Thymus (tissue), 11 donors: ENCODE results near the gene CALU. TPM values are rescaled to one million over a fixed set of nuclear protein-coding genes. Genes with fewer than 3 reads are reported as not detected.

Source experiments
- DNase-seq, 9 donors: peaks; one replicate each; pipeline ENCODE4 v3.0.0-alpha.2; 2013; ENCODE audit warnings: low spot score in 9 of 9, low read depth in 6 of 9, missing footprints in 1 of 9
- H3K27ac ChIP-seq, 2 donors: one replicate each; pipeline ENCODE4 v1.5.1; 2013; ENCODE audit warnings: control low read depth in 1 of 2, low read depth in 1 of 2, low read length in 1 of 2, mild to moderate bottlenecking in 1 of 2, moderate library complexity in 1 of 2
- H3K27me3 ChIP-seq, 2 donors: one replicate each; pipeline ENCODE4 v1.5.1; 2013; ENCODE audit warnings: low read length in 1 of 2; ENCODE audit not compliant: control insufficient read depth in 2 of 2, insufficient read depth in 1 of 2
- H3K36me3 ChIP-seq, 2 donors: one replicate each; pipeline ENCODE4 v1.5.1; 2013; ENCODE audit warnings: low read length in 1 of 2, mild to moderate bottlenecking in 1 of 2, moderate library complexity in 1 of 2; ENCODE audit not compliant: control insufficient read depth in 2 of 2, insufficient read depth in 2 of 2
- H3K4me1 ChIP-seq, 2 donors: one replicate each; pipeline ENCODE4 v1.5.1; 2013; ENCODE audit warnings: low read length in 2 of 2; ENCODE audit not compliant: control insufficient read depth in 2 of 2, insufficient read depth in 2 of 2
- H3K4me3 ChIP-seq, 2 donors: one replicate each; pipeline ENCODE4 v1.5.1; 2013; ENCODE audit warnings: low read length in 2 of 2, control low read depth in 1 of 2, mild to moderate bottlenecking in 1 of 2
- H3K9me3 ChIP-seq, 2 donors: one replicate each; pipeline ENCODE4 v1.5.1; 2013; ENCODE audit warnings: low read length in 1 of 2, mild to moderate bottlenecking in 1 of 2; ENCODE audit not compliant: control insufficient read depth in 2 of 2, insufficient read depth in 1 of 2
- WGBS: extraction: QIAGEN DNeasy Blood & Tissue Kit; methylation state at CpG from one replicate; pipeline ENCODE4 v1.1.7; 2013; 5-methylcytosine and 5-hydroxymethylcytosine counted together
- polyA plus RNA-seq: library from polyadenylated mRNA; stranded (reverse); fragments of 200-250 nt; gene quantifications from one replicate; pipeline ENCODE4 v1.2.3, GENCODE V29; 2013
- total RNA-seq: library from RNA; stranded (reverse); fragments of 120-200 nt; gene quantifications from one replicate; pipeline ENCODE4 v1.2.4, GENCODE V29; 2013
- donor health status: healthy.

Gene CALU
- total and polyA plus RNA-seq, 2 donors = 22.2 to 44.4 TPM

- Histone ChIP-seq H3K4me3 (no peak overlapping the region), H3K27me3 (no peaks in the 10 kb centered on the region), H3K9me3 (no peaks in the 10 kb centered on the region), H3K36me3 (peaks cover 33 to 41% of the 10 kb centered on the region in 2 donors), H3K4me1 (no peaks in the 10 kb centered on the region), H3K27ac (no peak overlapping the region)
- WGBS = 94% methylated on average over 13 of the region's 13 CpGs
- no peak for DNase-seq
Observed at GRCh38 chr7:128774029-128774689, 35.0 kb downstream of the CALU start.

DNA sequence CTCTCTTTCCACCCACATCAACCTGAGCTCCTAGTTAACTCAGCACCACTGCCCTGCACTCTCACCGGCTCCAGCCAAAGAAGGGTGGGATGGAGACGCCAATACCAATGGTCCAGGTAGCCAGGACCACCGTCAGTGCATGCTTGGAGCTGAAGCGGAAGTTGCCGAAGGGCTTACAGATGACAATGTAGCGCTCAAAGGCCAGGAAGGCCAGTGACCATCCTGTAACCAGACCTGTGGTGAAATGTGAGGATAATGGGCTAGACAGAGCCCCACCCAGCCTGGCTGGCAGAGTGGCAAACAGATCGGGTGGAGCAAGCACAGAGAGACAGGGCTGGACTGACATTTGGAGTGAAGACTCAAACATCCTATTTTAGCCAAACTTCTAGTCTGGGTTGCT lies 35.8 kb downstream of the CALU start:
- no peaks in the 10 kb centered on the region for H3K4me1 ChIP-seq
- 97% methylated on average over 7 of the region's 7 CpGs for WGBS
- no peak for DNase-seq
- H3K27ac ChIP-seq = no peak overlapping the region
- H3K36me3 ChIP-seq = peaks cover 32 to 34% of the 10 kb centered on the region in 2 donors
- H3K4me3 ChIP-seq = no peak overlapping the region
- H3K9me3 ChIP-seq = no peaks in the 10 kb centered on the region
- no peaks in the 10 kb centered on the region for H3K27me3 ChIP-seq

- H3K4me1 ChIP-seq = no peaks in the 10 kb centered on the region
- H3K36me3 ChIP-seq = peaks cover 24 to 27% of the 10 kb centered on the region in 2 donors
- H3K27me3 ChIP-seq = no peaks in the 10 kb centered on the region
- no peaks in the 10 kb centered on the region for H3K9me3 ChIP-seq
- WGBS = 97% methylated on average over 4 of the region's 4 CpGs
- no peak within 1 kb of the TSS for H3K4me3 ChIP-seq
- no peak within 1 kb of the TSS for H3K27ac ChIP-seq
- no peak for DNase-seq
Observed at GRCh38 chr7:128775744-128776474, 36.8 kb downstream of the CALU start, which contains the start of gene OPN1SW. OPN1SW (minus strand) TSS chr7:128775794; CDS start chr7:128775781, 13 bp downstream.

DNA sequence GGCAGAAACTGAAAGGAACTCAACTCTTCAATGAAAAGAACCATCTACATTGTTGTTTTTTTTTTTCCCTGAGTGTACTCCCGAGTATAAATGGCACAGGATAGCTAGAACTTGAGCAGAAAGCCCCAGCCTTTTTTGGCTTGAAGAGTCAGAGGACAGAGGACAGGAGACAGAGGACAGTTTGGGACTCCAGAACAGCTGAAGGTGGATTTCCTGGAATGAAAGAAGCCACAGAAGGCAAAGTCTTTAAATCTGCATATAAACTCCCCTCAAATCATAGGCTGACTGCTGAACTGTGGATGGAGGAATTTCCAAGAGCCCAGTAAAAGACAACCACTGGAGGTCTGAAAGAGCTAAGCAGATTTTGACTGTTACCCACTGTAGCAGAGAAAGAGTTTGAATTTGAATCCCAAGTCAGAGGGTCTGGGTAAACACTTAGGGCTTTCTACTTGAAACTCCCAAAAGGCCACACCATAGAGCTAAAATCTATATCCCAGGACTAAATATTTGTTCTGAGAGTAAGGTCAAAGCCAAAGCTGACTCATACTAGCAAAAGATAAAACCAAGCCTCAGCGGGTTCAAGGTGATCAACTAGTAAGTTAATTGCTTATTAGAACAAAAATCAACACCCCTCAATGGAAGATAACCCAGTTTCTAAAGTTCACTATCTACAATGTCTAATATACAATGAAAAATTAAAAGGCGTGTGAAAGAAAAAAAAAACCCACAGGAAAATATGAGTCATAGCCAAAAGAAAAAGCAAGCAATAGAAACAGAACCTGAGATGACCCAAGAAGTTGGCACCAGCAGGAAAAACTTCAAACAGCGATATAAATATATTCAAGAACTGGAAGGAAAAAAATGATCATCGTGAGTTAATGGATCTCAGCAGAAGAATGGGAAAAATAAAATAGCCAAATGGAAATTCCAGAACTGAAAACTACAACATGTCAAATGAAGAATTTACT lies 38.3 kb downstream of the CALU start:
- 94% methylated on average over 5 of the region's 5 CpGs for WGBS
- no peak overlapping the region for H3K27ac ChIP-seq
- H3K4me3 ChIP-seq = no peak overlapping the region
- no peaks in the 10 kb centered on the region for H3K9me3 ChIP-seq
- DNase-seq = no peak
- no peaks in the 10 kb centered on the region for H3K27me3 ChIP-seq
- H3K36me3 ChIP-seq = peaks cover 12 to 21% of the 10 kb centered on the region in 2 donors
- no peaks in the 10 kb centered on the region for H3K4me1 ChIP-seq

DNA sequence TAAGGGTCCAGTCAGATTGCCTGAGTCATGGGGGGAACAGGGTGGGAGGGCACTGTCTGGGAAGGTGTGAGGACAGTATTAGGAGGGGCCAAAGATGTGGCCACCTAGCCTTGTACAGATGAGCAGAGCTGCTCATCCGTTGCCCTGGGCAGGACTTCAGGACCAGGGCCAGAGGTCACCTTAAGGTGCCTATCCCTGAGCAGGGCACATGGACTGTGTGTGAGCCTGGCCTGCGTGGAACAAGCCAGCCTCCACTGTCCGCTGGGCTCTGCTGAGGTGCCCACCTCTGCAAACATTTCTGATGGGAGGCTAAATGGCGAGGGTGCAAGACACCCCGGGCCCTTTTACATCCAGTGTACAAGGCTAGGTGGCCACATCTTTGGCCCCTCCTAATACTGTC lies 39.8 kb downstream of the CALU start:
- H3K27ac ChIP-seq = no peak overlapping the region
- no peaks in the 10 kb centered on the region for H3K27me3 ChIP-seq
- H3K9me3 ChIP-seq = no peaks in the 10 kb centered on the region
- WGBS = 99% methylated on average over 5 of the region's 5 CpGs
- H3K4me1 ChIP-seq = no peaks in the 10 kb centered on the region
- peaks cover 0 to 11% of the 10 kb centered on the region in 2 donors for H3K36me3 ChIP-seq
- no peak for DNase-seq
- no peak overlapping the region for H3K4me3 ChIP-seq

DNA sequence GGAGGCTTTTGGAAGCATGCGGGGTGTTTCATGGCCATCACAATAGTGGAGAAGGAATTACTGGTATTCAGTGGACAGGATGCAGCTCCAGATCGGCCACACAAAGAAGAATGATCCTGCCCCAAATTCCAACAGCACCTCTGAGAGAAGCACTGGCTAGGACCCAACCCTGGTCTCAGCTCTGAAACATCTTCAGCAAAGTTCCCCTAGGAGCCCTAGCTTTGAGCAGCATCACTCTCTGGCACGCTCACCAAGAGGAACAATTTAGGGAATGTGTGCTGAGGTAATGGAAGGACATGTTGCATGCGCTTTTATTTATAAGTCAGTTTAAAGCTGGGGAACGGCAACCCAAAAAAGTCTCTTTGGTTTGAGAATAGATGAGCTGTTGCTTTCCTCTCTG lies 42.0 kb downstream of the CALU start:
- no peaks in the 10 kb centered on the region for H3K9me3 ChIP-seq
- H3K4me1 ChIP-seq = no peaks in the 10 kb centered on the region
- WGBS = 95% methylated on average over 5 of the region's 5 CpGs
- no peak overlapping the region for H3K27ac ChIP-seq
- H3K4me3 ChIP-seq = no peak overlapping the region
- H3K36me3 ChIP-seq = no peaks in the 10 kb centered on the region
- no peak for DNase-seq
- H3K27me3 ChIP-seq = no peaks in the 10 kb centered on the region

GRCh38 chr7:128781851-128782250 lies 42.7 kb downstream of the CALU start:
- WGBS = 94% methylated on average over 3 of the region's 3 CpGs

GRCh38 chr7:128783143-128783861 lies 44.1 kb downstream of the CALU start:
- Histone ChIP-seq H3K27ac (no peak overlapping the region), H3K9me3 (no peaks in the 10 kb centered on the region), H3K36me3 (no peaks in the 10 kb centered on the region), H3K4me1 (no peaks in the 10 kb centered on the region), H3K4me3 (no peak overlapping the region), H3K27me3 (no peaks in the 10 kb centered on the region)
- DNase-seq = no peak
- 91% methylated on average over 15 of the region's 15 CpGs for WGBS

More at GRCh38 chr7:128781851-128782250, 42.7 kb downstream of the CALU start:
- Histone ChIP-seq H3K27me3 (no peaks in the 10 kb centered on the region), H3K4me3 (no peak overlapping the region), H3K27ac (no peak overlapping the region), H3K36me3 (no peaks in the 10 kb centered on the region), H3K9me3 (no peaks in the 10 kb centered on the region), H3K4me1 (no peaks in the 10 kb centered on the region)
- DNase-seq = no peak
